Endothelial cell of hepatic sinusoid (primary cell): ENCODE measurements around the gene WDHD1.
"Not testable (repeated sequence)": the region's sequence is repeated elsewhere in the genome, so short reads cannot be mapped to it uniquely, and the experiment has no call there.

Source experiments
- in situ Hi-C: cut with HindIII; loops from 2 replicates; pipeline ENCODE4 v1.10.0; 2017; ENCODE audit warnings: low sequenced_read_pairs

WDHD1 gene

DNA sequence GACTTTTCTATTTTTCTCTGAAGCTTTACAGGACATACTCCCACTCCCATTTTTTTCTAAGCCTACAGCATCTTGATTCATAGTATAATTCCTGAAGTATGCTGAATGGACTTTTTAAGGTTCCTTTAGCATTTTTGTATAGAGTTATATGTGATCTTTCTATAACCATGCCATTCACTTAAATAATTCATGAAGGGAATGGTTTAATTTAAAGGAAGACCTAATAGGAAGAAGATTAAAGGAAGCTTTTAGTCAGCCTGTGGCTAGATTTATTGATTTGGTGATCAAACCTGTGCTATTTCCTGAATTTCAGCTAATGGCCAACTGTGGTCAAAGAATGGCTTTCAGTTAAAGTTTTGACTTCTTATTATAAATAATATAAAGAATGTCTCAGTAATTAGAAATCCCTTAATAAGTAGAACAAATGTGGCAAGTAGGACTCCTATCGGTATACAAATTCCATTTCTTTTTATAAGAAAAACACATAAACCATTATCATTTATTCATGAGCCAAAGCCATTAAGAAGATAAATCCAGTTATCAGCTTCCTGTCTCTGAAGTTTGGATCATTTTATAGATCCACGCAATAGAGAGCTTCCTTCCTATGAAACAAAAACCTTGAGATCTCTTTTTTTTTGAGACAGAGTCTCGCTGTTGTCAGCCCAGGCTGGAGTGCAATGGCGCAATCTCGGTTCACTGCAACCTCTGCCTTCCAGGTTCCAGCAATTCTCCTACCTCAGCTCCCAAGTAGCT is 20.6 kb upstream of the WDHD1 start:
- in situ Hi-C loops: no loop called here

DNA sequence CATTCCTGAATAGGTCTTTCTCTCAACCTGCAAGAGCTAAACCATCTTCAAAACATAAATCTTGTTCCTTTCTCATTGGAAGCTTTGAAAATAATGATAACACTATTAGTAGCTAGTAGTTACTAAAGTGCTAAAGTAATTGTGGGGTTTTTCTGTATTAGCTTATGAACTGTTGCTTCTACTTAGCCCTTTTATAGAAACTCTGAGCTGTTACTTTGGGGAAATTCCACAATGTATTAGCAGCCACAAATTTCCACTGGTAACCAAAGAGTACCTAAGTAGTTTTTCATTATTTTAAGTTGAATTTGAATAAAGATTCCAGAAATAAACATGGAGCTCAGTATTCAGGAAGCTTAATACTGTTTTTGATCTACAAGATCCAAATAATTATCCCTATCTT is 18.2 kb upstream of the WDHD1 start:
- in situ Hi-C loops: no loop called here

DNA sequence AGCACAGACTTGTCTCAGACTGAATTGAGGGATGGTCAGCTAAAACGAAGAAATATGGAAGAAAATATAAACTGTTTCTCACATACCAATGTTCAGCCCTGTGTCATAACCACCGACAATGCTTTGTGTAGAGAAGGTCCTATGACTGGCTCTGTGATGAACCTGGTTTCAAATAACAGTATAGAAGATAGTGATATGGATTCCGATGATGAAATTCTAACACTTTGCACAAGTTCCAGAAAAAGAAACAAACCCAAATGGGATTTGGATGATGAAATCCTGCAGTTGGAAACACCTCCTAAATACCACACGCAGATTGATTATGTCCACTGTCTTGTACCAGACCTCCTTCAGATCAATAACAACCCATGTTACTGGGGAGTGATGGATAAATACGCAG is 16.6 kb upstream of the WDHD1 start:
- in situ Hi-C loops: no loop called here

DNA sequence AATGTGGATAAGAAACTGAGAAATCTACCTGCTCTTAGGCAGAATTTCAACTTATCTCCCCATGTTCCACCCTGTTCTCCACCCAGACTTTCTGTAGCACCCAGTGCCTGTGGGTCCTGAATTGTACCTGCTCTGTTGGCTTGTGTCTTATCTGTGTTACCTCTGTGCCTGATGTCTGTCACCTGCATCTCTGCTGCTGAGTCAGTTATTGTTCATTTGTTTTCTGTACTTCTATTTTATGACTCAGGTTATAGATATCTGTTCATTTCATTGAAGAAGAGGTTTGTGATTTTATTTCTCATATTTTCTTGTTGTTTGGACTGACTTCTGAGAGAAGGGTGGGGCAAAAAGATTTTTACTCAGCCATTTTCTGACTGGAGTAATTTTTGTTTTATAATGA is 11.8 kb upstream of the WDHD1 start:
- in situ Hi-C loops: no loop called here

DNA sequence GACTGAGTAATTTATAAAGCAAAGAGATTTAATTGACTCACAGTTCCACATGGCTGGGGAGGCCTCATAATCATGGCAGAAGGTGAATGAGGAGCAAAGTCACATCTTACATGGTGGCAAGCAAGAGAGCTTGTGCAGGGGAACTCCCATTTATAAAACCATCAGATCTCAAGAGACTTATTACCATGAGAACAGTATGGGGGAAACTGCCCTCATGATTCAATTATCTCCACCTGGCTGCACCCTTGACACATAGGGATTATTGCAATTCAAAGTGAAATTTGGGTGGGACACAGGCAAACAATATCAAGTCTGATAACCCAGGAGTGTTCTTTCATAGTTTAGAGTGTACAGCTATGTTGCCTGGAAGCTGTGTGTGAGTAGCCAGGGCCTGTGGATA is 11.1 kb upstream of the WDHD1 start:
- in situ Hi-C loops: not testable (repeated sequence)

DNA sequence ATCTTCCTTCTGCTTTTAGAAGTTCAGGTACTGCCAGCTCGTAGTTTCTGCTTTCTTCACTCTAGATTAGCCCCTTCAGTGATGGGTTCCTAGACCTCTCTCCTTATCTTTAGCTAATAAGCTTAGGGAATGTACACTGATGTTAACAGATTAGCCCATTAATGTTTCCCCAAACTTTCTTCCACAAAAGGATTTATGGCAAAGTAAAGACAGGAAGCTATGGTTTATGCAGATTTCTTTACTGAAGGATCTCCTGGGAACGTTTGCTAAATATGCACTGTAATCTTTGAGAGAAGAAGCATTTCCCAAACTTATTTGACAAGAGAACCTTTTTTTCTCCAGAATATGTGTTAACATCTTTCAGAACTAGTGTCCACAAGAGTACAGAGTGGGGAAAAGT is 4.3 kb upstream of the WDHD1 start:
- in situ Hi-C loops: no loop called here

DNA sequence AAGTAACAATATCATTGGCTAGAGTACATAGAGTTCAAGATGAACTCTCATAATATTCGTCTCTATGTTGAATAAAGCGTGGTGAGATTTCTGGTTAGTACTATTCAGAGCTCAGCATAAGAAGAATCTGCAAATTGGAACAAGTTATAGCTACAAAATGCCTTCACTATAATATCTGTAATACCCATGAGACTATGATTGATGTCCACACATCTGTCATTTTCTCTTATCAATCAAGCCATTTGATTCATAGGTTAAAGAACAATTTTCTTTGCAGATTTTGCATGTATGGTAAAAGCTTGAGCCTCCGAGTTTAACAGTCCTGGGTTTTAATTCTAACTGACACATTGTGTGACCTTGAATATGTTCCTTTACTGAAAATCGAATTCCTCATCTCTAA is 1.6 kb upstream of the WDHD1 start:
- in situ Hi-C loops: no loop called here

DNA sequence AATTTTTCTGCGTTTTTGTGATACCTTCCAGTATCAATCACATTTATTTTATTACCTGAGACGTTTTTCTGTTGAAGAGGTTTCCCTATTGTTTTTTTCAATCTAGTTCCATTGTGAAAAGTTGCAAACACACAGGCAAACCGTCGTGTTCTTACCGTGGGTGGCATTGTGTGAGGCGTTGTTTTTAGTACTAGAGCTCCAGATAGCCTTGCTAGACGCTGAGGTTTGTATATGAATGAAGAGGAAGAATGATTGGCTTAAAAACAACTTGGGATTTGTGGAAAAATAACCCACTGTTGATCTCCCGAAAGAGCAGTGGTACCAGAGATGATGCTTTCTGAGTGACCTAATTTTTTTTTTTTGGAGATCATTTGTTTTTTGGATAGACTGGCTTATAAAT is 1.2 kb upstream of the WDHD1 start:
- in situ Hi-C loops: no loop called here

DNA sequence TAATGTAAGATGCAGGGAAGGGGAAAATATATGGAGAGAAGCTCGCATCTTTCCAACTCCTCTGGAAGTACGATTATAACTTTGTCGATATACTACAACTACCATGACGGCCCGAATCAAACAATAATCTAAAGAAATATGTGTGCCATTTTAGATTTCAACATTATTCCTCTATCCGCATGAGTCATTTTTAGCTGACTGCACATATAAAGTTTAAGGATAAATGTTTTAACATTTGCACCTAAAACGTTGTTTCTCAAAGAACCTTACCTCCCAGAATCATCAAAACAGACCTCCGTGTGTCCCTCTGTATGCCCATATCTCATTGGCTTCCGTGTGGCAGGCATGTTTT is 482 bp downstream of the WDHD1 start:
- in situ Hi-C loops: no loop called here

DNA sequence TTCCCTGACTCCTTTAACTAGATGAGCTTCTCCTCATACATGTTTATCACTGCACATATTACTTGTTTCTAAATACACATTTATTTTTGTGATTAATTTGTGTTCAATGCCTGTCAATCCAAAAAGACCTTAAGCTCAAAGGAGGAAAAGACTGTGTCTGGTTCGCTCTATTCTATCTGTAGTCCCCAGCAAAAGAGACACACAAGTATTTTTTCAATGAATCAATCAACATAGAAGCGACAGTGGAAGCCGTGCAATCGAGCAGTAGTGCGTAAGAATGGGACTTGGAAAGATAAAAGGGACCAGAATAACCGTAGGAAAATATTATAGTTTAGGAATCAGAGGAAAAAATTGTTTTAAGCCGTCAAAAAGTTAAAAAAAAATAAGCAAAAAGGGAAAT is 951 bp downstream of the WDHD1 start:
- in situ Hi-C loops: no loop called here

DNA sequence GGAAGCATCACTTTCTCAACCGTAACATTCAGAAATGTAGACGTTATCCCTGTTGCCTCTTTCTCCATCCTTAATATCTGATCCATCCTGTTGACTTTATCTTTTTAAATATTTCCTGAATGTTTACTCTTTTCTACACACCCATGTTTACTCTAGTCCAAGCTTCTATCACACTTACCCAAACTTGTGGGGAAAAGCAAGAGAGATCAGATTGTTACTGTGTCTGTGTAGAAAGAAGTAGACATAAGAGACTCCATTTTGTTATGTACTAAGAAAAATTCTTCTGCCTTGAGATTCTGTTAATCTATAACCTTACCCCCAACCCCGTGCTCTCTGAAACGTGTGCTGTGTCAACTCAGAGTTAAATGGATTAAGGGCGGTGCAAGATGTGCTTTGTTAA is 2.5 kb downstream of the WDHD1 start:
- in situ Hi-C loops: not testable (repeated sequence)

DNA sequence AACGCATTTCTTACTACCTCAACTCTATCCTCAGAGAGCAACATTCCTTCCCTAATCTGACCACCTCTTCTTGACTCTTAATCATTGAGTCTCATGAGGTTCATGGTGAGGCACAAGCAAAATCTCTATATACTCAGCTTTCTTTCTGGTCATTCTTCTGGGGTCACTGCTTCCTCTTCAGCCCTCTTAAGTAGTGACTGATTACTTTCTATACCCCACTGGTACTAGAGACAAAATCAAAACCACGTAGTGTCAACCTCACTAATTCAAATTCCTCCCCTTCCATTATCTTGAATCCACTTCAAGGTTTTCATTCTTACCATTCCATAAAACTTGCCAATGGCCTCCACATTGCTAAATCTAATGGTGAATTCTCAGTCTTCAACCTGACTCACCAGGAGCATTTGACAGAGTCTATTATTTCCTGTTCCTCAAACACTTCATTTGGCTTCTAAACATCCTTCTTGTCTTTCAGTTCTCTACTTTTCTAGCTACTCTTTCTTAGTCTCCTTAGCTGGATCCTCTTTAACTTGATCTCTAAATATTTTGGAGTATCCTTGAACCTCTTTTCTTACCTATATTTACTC is 6.8 kb downstream of the WDHD1 start:
- in situ Hi-C loops: no loop called here

DNA sequence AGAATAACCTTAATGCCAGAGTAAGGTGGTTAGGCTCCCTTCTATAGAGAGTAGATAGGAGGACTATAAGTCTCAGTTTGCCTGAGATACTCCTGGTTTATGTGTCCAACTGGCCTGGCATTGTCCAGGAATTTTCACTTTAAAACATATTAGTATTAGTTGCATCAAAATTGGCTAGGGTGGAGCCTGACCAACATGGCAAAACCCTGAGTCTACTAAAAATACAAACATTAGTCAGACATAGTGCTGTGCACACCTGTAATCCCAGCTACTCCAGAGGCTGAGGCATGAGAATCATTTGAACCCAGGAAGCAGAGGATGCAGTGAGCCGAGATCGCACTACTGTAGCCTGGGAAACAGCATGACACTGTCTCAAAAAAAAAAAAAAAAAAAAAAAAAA is 11.9 kb downstream of the WDHD1 start:
- in situ Hi-C loops: no loop called here

DNA sequence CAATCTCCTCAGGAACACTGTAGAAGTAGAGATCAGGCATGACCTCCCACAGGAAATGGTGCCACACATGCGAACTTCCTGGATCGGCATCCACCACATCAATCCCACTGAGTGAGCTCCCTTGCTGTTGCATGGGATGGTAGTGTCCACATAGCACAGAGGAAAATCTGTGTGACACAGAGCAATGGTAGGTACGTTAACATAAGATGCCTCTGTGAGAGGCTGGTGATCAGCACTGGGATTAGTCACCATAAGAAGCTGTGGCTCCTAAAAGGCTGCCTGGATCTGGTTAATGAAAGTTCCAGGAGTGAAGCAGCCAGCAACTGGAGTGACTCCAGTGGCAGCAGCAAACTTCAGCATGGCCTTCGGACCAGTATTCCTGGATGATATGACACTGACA is 21.8 kb downstream of the WDHD1 start:
- in situ Hi-C loops: loop anchor here (5.0 kb wide), 1 partner anchor 58 kb away; no protein-coding TSS in a partner anchor

DNA sequence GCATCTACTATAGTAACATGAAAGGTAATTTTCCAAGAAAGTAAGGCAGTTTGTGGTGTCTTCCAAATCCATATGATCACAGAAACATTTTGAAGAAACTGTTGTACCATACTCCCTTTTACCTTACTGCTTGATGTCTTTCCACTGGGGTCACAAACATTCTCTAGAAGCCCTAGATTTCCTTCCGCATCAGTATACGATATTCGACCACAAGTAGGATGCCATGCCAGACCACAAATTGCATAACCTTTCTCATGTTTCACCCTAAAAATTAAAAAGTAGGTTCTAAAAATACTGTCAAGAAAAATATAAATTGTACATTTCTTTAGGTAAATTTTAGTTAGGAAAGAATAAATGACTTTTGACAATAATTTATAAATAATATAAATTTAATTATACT is 26.5 kb downstream of the WDHD1 start:
- in situ Hi-C loops: no loop called here

DNA sequence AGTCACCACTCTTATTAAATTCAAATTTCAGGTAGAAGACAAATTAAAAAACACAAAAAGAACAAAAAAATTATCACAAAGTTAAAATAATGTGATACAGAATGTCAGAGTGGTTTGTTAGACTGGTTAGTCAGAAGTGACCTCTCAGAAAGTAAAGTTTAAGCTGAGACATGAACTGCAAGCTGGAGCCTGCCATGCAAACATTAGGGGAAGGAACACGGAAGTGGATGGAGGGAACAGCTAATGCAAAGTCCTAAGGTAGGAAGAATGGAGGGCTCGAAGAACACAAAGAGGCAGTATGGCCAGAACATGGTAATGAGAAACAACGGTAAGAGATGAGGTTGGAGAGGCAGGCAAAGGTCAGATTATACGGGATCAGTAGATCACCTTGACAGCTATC is 41.7 kb downstream of the WDHD1 start:
- in situ Hi-C loops: no loop called here

DNA sequence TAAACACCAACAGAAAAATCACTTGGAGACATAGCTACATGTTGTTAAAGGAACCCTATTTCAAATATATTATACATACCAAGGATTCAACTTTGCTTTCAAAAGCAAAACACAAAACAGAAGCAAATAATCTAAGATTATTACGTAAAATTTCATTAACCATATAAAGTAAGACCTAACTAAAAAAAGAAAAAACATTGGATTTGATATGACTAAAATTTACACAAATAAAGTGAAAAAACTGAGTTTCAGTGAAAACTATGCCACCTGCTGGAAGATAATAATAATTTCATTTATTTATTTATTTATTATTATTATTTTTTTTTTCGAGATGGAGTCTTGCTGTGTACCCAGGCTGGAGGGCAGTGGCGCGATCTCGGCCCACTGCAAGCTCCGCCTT is 45.2 kb downstream of the WDHD1 start:
- in situ Hi-C loops: no loop called here

DNA sequence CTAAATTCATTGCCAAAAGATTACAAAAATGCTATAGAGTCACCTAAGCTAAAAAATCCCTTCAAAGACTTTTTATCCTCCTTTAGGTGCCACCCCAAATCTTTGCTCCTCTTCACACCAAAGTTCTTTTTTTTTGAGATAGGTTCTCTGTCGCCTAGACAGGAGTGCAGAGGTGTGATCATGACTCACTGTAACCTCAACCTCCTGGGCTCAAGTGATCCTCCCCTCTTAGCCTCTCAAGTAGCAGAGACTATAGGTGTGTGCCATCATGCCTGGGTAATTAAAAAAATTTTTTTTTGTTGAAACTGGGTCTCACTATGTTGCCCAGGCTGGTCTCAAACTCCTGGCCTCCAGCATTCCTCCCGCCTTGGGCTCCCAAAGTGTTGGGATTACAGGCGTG is 47.9 kb downstream of the WDHD1 start:
- in situ Hi-C loops: no loop called here

DNA sequence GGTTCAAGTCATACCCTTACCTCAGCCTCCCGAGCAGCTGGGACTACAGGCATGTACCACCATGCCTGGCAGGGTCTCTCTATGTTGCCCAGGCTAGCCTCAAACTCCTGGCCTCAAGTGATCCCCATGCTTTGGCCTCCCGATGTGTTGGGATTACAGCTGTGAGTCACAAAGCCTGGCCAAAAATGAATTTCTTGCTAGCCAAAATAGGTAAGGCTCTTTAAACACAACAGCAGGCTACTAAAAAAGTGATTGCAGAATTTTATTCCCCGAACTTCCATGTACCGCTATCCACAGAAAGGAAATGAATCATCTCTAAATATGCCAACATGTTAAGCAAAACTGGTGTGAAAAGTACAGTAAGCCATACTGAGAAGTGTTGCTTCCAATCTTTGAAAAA is 50.6 kb downstream of the WDHD1 start:
- in situ Hi-C loops: no loop called here

DNA sequence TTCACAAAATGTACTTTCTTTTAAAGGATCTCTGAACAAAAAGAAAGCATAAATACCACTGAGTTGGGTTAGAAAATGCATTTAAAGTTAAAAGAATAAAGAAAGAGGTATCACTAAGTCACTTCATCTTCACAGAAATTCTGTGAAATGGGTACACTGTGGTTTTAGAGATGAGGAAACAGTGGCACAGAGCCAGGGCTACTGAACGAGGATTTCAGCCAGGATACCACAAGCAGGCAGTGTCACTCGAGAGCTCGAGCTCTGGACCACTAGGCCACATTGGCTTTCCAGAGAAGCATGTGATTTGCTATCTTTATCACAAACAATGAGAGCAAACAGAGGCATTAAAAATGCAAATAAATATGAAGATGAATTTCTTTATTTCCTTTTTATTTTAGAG is 51.0 kb downstream of the WDHD1 start:
- in situ Hi-C loops: no loop called here

DNA sequence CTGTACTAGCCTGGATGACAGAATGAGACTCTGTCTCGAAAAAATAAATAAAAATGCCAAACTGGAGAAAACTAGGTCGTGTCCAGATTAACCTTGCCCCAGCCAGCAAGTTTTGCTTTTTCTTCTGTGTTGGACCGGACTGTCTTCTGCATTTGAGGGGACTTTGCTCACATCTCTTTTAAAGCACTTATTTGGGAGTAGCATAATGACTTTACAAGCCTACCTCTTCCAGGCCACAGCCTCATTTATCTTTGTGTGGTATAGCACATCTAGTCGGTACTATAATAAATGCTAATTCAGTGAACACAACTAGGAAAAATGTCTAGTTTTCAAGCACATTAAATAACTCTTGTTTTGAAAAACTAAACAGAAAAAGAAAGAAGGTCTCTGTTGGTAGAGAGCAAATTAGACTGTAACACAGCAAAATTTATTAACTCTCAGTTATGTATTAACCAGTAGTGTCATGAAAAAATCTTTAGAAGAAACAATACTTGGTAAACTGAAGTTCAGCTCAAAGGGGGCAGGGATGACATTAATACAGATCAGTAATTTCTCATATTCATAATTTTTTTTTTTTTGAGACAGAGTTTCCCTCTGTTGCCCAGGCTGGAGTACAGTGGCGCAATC is 52.0 kb downstream of the WDHD1 start:
- in situ Hi-C loops: no loop called here

DNA sequence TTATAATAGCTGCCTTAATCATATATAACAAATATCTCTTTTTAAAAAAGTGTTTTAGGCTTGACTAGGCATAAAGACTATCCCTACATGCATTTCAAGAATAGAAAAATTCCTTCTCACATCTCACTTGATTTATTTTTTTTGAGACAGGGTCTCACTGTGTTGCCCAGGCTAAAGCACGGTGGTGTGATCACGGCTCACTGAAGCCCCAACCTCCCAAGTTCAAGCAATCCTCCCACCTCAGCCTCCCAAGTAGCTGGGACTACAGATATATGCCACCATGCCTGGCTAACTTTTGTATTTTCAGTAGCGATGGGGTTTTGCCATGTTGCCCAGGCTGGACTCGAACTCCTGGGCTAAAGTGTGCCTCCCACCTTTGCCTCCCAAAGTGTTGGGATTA is 59.4 kb downstream of the WDHD1 start:
- in situ Hi-C loops: no loop called here

DNA sequence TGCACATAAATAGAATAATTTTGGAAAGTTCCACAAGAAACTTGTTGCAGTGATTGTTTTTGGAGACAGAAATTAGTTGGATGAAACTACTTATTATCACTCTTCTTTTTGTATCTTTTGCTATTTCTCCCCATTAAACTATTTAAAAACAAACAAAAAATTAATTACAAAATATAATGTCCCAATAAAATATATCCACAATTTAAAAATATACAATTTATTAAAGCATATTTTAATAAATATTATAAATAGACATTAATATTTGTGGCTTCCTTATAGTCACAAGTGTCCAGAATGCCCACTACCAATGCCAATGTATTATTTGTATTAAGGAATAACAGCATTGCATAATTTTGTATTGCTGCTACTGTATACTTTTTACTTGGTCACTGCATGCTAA is 71.8 kb downstream of the WDHD1 start:
- in situ Hi-C loops: no loop called here
